Endometrial microvascular endothelial cells (primary cell): ENCODE results near the gene SH3GL1. TPM values are rescaled to one million over a fixed set of nuclear protein-coding genes. Genes with fewer than 3 reads are reported as not detected.

Experiments used
- in situ Hi-C: cut with HindIII; loops from 2 replicates; pipeline ENCODE4 v1.10.0; 2017; ENCODE audit warnings: low sequenced_read_pairs, low pct_unique_long_range_greater_than_20kb; ENCODE audit errors: inconsistent ontology term
- total RNA-seq: library from RNA; depleted of rRNA; stranded (reverse); fragments of >200 nt; gene quantifications from one replicate; pipeline ENCODE4 v1.2.3, GENCODE V29; 2015; ENCODE audit errors: inconsistent ontology term

SH3GL1 gene
- total RNA-seq, 1 donor from 2014 or later = 128 TPM

DNA sequence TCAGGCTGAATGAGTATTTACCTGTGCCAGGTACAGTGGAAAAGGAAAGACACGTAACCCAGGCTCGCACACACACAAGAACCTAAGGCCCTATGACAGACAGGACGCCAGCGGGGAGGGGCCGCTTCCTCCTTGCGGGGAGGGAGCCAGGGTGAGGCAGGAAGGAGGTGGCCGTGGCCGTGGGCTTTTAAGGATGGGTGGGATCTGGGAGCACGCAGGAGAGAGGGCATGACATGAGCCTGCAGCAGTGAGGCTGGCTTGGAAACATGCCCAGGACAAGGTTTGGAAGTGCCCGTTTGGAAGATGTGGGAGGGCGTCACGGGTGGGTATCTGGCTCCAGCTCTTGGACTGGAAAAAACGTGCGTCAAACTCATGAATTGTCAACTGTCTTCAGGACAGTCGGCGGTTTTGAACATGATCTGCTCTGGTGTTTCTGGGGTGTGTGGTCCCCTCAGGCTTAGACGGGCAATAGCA, 20.1 kb downstream of the SH3GL1 start:
- in situ Hi-C loops = no loop called here

DNA sequence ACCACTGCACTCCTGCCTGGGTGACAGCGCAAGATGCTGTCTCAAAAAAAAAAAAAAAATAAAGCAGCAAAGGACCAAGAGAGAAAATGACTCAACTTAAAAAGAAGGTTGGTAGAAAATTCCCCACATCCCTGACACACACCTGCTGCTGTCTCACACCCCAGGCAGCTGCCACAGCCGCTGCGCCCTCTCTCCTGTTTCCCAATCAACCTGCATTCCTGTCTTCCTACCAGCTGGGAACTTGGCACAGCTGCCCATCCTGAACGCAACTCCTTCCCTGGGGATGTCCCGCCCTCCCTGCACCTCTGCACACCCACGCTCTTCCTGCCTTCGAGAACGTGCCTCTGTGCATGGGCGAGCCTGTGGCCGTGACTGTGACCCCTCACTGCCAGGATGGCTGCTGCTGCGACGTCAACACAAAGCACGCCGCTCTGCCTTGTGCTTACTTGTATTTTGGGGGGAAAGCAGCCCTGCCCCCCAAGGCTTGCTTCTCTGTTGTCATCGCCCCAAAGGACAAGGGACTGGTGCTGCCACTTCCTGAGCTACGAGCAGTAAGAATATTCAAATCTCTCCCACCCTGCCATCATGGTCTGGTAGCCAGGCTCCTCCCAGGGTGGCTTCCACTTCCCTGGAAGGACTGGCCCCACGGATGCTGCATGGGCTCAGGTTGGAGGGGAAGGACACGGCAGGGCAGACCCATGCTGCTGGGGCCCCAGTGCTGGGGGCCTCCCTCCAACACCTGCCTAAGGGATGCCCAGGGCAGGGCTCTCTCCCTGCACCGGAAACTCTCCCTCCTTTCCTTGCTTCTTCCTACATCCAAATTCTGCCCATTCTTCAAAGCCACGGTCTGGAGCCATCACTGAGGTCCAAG, 20.7 kb downstream of the SH3GL1 start:
- in situ Hi-C loops = no loop called here

DNA sequence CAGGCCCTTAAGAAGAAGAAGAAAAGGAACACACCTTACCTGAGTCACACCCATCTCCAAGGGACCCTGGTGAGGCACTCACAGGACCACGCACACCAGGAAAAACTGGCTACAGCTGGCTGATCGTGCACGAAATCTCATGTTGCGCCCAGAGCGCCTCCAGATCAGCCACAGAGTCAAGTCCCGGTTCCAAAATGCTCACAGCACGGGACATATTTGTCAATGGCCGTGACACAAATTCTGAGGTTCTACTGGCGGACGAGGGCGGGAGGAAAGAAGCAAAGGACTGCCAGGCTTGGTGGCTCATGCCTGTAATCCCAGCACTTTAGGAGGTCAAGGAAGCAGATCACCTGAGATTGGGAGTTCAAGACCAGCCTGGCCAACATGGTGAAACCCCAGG, 21.5 kb downstream of the SH3GL1 start:
- in situ Hi-C loops = no loop called here

DNA sequence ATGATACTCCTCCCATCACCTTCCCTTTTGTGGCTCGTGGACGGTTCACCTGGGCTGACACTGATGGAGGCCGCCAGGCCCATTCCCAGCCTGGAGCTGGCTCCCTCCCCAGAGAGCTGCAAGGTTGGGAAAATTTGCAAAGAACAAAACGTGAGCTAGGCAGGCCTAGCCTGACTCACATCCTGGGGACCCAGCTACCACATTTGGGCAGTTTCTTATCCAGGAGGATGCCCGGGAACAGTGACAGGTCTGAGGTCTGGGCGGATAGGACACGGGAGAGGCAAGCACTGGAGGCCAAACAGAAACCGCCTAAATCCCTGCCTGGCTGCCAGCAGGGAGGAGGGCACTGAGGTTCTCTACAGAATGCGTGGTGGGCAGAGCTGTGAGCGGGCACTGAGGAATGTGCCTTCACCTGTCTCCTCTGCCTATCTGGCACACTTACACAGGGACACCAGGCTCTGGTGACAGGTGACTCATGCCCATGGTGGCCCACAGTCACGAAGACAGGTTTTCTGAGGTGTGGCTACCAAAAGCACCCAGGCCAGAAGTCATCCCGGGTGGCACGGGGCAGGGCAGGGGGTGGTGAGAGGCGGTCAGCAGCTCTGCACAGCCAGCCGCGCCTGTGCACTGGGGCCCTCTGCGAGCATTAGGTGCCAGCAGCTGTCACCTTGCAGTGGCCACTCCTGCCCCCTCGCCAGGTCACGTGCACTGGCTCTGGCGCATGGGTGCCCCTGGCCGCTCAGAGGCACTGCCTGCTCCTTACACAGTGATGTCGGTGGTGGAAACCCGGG, 23.2 kb downstream of the SH3GL1 start:
- in situ Hi-C loops = no loop called here

DNA sequence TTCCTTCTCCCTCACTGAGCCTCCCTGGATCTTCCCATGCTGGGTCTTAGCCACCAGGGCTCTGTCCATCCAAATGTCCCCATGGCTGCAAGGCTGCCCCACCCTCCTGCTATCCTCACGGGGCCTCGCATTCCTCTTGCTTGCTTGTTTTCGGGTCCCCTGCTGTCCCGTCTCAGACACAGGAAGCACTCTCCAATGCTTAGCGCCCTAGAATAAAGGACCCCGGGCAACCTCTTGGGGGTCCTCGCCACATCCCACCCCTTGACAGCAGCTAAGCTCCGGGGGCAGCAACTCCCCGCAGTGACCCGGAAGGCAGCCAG, 23.7 kb downstream of the SH3GL1 start:
- in situ Hi-C loops = no loop called here

DNA sequence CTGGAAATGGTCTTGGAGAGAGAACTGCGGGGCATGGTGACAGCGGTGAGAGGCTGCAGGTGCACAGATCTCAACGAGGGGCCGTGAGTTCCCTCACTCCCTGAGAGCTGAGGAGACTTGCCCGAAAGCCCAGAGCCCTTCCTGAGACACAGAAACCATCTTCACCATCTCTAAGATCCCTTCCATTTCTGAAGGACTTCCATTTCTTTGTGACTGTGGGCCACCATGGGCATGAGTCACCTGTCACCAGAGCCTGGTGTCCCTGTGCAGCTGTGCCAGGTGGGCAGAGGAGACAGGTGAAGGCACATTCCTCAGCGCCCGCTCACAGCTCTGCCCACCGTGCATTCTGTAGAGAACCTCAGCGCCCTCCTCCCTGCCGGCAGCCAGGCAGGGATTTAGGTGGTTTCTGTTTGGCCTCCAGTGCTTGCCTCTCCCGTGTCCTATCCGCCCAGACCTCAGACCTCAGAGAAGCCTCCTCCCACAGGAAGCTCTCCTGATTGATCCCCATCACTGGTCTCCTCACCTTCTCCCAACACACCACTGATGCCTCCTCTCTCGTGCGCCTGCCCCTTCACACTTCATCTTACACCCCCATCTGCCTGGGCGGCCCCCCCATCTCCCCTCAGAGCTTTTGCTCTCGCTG, 24.2 kb downstream of the SH3GL1 start:
- in situ Hi-C loops = no loop called here

DNA sequence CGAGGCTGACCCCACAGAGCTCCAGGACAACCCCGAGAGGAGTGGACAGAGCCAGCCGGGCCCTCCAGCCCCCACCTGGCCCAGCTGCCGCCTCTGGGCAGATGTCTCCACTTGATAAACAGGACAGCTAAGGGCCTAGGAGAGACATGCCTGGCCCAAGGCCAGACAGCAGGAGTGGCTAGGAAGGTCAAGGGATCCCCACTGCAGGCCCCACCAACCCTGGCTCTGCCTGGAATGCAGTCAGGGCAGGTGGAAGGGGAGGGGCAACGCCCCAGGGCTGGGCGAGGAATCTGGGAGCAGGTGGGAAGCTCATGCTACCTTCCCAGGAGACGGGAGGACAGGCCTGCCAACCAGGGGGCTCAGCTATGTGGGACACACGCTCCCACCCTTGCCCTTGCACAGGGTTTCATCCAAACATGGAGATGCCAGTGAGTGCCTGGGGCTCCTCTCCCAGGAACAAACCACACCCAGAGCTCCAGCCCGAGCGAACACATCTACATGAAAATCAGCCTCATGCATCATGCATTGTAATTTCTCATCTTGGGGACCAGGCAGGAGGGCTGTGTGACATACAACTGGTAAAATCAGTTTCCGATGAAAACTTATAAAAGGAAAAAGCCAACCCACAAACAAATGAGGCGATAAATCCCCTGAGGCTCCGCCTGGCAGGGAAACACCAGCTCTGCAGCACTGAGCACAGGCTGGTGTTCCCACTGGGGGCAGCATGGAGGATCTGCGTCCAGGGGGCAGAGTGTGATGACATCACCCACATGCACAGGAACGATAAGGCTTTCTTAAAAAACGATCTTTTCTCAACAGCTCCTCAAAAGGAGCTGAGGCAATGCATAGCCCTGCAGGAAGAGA, 25.0 kb downstream of the SH3GL1 start:
- in situ Hi-C loops = no loop called here

DNA sequence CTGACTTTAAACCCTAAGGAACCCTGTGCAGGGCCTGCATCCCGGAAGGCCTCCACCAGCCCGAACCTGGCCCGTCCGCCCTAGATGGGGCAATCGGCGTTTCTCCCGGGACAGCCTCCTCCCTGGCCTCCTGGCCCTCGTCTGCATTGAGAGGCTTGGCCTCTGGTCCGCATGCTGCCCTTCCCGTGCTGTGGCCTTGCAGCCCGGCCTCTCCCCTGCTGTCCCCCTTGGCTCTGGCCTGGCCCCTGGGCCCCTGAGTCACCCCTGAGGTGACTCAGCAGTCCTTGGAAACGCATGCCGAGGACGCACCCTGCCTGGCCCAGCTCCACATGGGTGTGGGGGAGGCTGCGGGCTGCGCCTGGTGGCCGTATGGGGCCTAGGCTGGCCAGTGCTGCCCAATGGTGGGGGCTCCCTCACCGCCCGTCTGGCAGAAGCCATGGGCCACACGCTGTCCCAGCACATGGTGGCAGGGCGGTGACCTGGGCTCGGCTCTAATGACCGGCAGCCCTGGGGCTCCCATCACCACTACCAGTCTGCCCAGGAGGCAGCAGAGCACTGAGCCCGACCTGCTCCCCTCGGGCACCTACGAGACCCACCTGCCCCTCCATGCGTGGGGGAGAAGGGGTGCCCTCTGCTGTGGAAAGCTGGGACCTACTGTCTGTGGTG, 25.7 kb downstream of the SH3GL1 start:
- in situ Hi-C loops = no loop called here

DNA sequence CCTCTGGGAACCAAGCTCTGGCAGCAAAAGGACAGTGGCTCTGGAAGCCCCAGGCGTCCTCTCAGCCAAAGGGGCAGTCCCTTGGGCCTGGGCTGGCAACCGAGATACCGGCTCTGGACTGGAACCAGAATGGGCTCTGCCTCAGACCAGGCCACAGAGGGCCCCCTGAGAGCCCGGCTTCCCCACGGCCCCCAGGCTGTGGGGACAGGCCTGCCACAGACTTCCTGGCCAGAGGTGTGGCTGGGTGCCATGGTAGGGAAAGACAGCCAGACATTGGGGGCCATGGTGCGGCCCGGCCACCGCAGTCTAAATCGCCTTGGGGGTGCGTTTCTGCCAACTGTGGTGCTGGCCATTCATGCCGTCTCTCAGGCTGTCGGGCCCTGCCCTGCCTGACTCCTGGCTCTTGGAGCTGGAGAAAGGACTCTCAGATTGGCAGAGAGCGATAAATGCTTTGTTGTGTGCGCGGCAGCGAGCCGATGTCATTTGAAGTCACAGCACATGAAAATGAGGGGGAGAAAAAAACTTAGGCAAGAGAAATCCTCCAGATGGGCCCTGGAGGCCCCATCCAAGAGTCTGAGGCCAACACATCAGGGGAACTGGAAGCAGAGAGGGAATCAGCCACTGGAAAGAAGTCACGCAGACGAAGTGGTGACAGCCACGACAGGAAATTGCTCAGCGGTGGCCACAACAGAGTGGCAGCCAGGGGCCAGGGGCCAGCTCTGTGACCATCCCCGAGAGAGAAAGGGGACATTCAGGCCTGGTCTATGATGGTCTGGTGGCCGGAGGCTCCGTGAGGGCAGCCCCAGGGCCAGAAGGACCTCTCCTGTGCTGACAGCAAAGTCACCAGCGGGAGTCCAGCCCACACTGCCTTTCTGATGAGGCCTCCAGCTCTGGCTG, 26.5 kb downstream of the SH3GL1 start:
- in situ Hi-C loops = no loop called here

DNA sequence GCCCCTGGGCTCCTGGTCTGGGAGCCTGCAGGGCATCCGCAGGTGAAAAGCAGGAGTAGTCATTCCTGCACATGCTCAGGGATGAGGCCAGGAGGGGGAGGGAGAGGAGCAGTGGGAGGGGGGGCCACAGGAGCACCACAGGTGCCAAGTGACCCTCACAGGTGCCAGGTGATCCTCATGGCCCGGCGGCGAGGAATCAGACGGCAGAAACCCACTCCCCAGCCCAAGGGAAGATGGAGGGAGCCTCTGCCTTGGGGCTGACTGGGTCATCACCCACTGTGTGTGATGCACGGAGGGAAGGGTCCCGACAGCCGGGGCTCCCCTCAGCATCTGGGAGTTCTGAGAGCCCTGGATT, 27.4 kb downstream of the SH3GL1 start:
- in situ Hi-C loops = no loop called here

DNA sequence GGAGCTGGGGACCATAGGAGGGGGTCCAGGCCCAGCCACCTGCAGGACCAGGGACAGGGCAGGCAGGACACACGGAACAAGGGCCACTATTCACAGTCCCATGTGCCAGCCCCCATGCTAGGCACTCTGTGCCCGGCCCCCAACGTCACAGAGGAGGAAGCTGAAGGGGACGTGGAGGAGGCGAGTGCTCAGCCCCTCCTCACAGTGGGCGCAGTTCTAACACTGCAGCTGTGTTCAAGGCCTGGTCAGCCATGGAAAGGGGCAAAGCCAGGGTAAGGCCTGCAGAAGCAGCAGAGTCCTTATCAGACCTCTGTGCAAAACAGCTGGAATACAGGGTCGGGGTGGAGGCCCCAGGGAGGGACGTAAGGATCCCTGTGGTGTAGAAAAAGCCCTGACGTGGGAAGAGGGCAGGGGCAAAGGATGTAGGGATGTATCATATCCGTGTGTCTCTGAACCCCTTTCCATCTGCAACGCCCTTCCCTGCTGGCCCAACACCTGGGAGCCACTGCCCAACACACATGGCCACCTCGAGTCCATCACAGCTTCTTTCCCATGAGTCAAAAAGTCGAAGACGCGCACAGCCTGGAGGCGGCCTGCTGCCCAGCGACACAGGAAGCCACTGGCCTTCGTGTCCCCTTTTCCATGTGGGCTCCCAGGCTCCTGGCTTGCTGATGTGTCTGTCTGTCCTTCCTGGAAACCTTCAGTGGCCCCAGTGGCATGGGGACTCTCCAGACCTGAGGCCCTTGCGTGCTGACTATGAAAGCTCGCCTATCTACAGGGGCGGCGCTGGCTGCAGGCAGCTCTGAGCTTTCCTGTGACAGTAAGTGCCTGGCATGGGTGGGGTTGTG, 28.0 kb downstream of the SH3GL1 start:
- in situ Hi-C loops = no loop called here

DNA sequence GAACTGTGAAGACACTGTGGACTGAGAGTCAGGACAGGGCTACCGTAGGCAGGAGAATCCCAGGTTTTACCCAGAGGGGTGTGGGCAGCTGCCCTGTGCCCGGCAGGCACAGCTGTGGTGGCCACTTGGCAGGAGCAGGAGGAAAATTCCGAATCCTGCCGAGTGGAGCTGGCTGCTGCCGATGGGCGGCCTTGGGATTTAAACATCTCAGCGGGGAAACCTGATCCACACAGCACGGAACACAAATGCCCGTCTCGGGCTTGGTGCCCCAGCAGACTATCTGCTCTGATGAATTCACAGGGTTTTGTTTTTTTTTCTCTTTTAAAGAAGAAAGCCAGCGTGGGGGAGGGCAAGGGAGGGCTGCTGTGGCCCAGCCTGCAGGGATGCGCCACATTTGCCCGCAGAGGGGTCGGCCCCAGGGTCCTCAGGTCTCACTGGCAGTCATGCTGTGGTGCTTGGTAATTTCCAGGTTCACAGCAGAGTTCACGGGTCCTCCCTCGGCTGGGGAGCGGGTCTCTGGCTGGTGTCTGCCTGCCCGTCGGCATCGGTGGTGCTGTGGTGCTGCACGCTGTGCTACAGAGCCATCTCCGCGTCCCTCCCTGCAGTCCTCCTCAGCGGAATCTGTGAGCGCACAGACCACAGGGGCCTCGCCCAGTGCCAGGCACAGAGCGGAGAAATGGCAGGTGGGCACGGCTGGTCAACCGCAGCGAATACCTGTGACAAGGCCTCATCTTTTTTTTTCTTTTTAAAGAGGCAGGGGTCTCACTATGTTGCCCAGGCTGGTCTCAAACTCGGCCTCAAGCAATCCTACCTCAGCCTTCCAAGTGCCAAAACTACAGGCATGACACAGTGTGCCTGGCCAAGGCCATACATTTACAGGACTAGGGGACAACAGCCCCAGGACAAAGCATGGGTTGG, 28.8 kb downstream of the SH3GL1 start:
- in situ Hi-C loops = no loop called here

DNA sequence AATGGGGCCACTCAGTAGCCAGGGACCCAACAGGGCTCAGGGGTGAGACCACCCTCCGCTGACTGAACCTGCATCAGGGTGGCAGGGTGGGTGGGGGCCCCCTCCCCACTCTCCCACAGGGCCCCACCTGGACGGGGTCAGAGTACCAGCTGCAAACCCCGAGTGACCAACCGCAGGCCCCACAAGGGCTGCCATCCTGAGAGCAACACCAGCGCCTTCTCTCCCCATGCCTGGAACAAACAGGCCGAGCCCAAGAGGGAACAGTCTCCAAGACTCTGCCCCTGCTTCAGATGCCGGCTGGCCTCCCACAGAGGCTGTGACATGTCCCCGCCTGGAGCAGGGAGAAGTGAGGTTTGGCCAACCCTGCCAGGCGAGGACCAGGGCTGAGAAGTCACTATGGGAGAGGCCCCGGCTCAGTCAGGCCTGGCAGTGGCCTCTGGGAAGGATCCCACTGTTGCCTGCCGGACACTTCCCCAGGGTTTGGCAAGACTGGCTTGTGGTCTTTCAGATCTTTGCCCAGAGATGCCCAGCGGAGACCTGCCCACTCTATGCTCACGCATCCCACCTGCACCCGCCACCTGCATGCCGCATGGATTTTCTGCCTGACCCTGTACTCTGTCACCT, 29.8 kb downstream of the SH3GL1 start:
- in situ Hi-C loops = no loop called here

DNA sequence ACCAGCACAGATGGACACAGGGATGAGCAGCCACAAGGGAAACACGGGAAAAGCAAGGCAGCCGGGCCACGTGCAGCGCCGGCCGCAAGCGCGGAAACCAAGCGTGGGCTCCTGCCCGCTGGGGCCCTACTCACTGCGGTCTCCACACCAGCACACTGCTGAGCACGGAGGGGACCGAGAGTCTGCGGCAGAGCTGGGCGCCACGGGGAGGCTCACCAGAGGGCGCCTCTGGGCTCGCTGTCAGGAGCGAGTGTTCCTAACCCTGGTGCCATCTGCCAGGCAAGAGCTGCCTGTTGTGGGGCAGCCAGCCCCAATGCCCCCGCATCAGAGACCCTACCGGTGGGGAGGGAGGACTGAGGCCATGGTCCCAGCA, 30.5 kb downstream of the SH3GL1 start:
- in situ Hi-C loops = no loop called here

DNA sequence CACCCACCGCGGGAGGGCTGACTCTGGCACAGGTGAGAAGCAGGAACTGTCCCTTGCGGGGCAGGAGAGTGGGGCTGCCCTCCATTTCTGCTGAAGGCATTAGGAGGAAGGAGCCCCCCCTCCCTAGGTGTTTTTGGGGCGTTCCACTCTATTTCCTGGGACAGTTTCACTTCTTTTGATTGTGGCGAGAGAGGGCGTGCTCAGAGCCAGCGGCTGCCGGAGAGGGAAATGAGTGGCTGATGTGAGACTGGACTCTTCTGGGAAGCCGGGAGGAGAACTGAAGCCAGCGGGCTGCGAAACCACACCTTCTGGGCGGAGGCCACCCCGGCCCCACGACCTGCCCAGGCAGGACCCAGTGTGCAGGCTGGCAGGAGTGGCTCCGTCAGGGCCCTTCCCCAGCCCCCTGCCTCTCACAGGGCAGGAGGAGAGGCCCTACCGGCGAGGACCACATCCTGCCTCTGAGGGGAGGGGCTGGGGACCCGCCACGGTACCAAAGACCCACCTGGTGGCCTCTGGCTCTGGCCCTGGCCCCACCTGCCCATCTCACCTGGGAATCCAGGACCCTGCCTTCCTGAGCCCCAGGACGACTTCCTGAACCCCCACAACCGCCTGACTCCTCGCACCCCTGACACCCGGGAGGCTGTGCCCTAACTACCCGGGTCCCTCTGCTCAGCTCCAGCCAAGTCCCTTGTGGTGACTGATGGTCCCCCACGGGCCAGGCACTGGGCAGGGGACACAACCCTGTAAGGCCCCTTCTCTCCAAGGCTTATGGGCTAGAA, 31.0 kb downstream of the SH3GL1 start:
- in situ Hi-C loops = no loop called here
